ENCODE results near the gene ADH4.
"Not testable (repeated sequence)": the region's sequence is repeated elsewhere in the genome, so short reads cannot be mapped to it uniquely, and the experiment has no call there.

ADH4 gene

GRCh38 chr4:99151995-99152394 lies 7.9 kb upstream of the ADH4 start:
- Mint-ChIP-seq H3K36me3 (peaks cover 6% of the 10 kb centered on the region), H3K27me3 (peaks cover 9% of the 10 kb centered on the region), H3K4me1 (no peaks in the 10 kb centered on the region), H3K4me3 (no peak overlapping the region), H3K27ac (no peak overlapping the region), H3K9me3 (peaks cover 6% of the 10 kb centered on the region)
- ATAC-seq: no peak

- Mint-ChIP-seq H3K36me3 (peaks cover 6% of the 10 kb centered on the region), H3K27ac (no peak overlapping the region), H3K9me3 (peaks cover 6% of the 10 kb centered on the region), H3K27me3 (peaks cover 9% of the 10 kb centered on the region), H3K4me1 (no peaks in the 10 kb centered on the region), H3K4me3 (no peak overlapping the region)
- ATAC-seq: no peak
Observed at GRCh38 chr4:99151452-99151851, 7.4 kb upstream of the ADH4 start.

- Mint-ChIP-seq H3K4me3 (no peak overlapping the region), H3K36me3 (peaks cover 6% of the 10 kb centered on the region), H3K27ac (no peak overlapping the region), H3K9me3 (peaks cover 6% of the 10 kb centered on the region), H3K4me1 (no peaks in the 10 kb centered on the region), H3K27me3 (peaks cover 9% of the 10 kb centered on the region)
- no peak for ATAC-seq
Observed at GRCh38 chr4:99149426-99150019, 5.4 kb upstream of the ADH4 start.

GRCh38 chr4:99148550-99148949 lies 4.5 kb upstream of the ADH4 start:
- peaks cover 6% of the 10 kb centered on the region for H3K9me3 Mint-ChIP-seq
- ATAC-seq: no peak
- H3K27me3 Mint-ChIP-seq: peaks cover 9% of the 10 kb centered on the region
- no peak overlapping the region for H3K27ac Mint-ChIP-seq
- H3K4me1 Mint-ChIP-seq: no peaks in the 10 kb centered on the region
- peaks cover 6% of the 10 kb centered on the region for H3K36me3 Mint-ChIP-seq
- H3K4me3 Mint-ChIP-seq: no peak overlapping the region

GRCh38 chr4:99144587-99144986 lies 490 bp upstream of the ADH4 start:
- Mint-ChIP-seq H3K4me3 (no peak overlapping the region), H3K9me3 (no peaks in the 10 kb centered on the region), H3K4me1 (no peaks in the 10 kb centered on the region), H3K27ac (no peak overlapping the region), H3K36me3 (no peaks in the 10 kb centered on the region), H3K27me3 (no peaks in the 10 kb centered on the region)
- no peak for ATAC-seq

GRCh38 chr4:99136329-99136728 lies 7.8 kb downstream of the ADH4 start:
- Mint-ChIP-seq H3K9me3 (no peaks in the 10 kb centered on the region), H3K4me3 (no peak overlapping the region), H3K27ac (no peak overlapping the region), H3K27me3 (no peaks in the 10 kb centered on the region), H3K4me1 (no peaks in the 10 kb centered on the region), H3K36me3 (no peaks in the 10 kb centered on the region)
- ATAC-seq: no peak

GRCh38 chr4:99135541-99136162 lies 8.4 kb downstream of the ADH4 start:
- Mint-ChIP-seq H3K27ac (no peak overlapping the region), H3K36me3 (no peaks in the 10 kb centered on the region), H3K9me3 (no peaks in the 10 kb centered on the region), H3K4me1 (no peaks in the 10 kb centered on the region), H3K27me3 (no peaks in the 10 kb centered on the region), H3K4me3 (no peak overlapping the region)
- peak; percentile 41 for ATAC-seq

GRCh38 chr4:99134586-99134985 lies 9.5 kb downstream of the ADH4 start:
- Mint-ChIP-seq H3K4me1 (no peaks in the 10 kb centered on the region), H3K4me3 (no peak overlapping the region), H3K27ac (no peak overlapping the region), H3K27me3 (no peaks in the 10 kb centered on the region), H3K36me3 (no peaks in the 10 kb centered on the region), H3K9me3 (peaks cover 3% of the 10 kb centered on the region)
- ATAC-seq: no peak

- H3K27me3 Mint-ChIP-seq: no peaks in the 10 kb centered on the region
- H3K4me3 Mint-ChIP-seq: no peak overlapping the region
- no peaks in the 10 kb centered on the region for H3K4me1 Mint-ChIP-seq
- no peak for ATAC-seq
- H3K27ac Mint-ChIP-seq: no peak overlapping the region
- H3K36me3 Mint-ChIP-seq: no peaks in the 10 kb centered on the region
- H3K9me3 Mint-ChIP-seq: peaks cover 4% of the 10 kb centered on the region
Observed at GRCh38 chr4:99131378-99131777, 12.7 kb downstream of the ADH4 start.

- Mint-ChIP-seq H3K4me3 (no peak overlapping the region), H3K27ac (no peak overlapping the region), H3K9me3 (peaks cover 4% of the 10 kb centered on the region), H3K36me3 (no peaks in the 10 kb centered on the region), H3K27me3 (no peaks in the 10 kb centered on the region), H3K4me1 (no peaks in the 10 kb centered on the region)
- ATAC-seq: no peak
Observed at GRCh38 chr4:99126376-99126775, 17.7 kb downstream of the ADH4 start.

- no peaks in the 10 kb centered on the region for H3K9me3 Mint-ChIP-seq
- H3K27ac Mint-ChIP-seq: no peak overlapping the region
- no peak overlapping the region for H3K4me3 Mint-ChIP-seq
- no peak for ATAC-seq
- no peaks in the 10 kb centered on the region for H3K36me3 Mint-ChIP-seq
- no peaks in the 10 kb centered on the region for H3K4me1 Mint-ChIP-seq
- H3K27me3 Mint-ChIP-seq: no peaks in the 10 kb centered on the region
Observed at GRCh38 chr4:99121008-99121407, 23.1 kb downstream of the ADH4 start.

- no peak for ATAC-seq
- Mint-ChIP-seq H3K4me3 (no peak overlapping the region), H3K4me1 (no peaks in the 10 kb centered on the region), H3K36me3 (no peaks in the 10 kb centered on the region), H3K27ac (no peak overlapping the region), H3K27me3 (no peaks in the 10 kb centered on the region), H3K9me3 (no peaks in the 10 kb centered on the region)
Observed at GRCh38 chr4:99120501-99120900, 23.6 kb downstream of the ADH4 start.

GRCh38 chr4:99117876-99118693 lies 26.0 kb downstream of the ADH4 start:
- no peaks in the 10 kb centered on the region for H3K27me3 Mint-ChIP-seq
- no peaks in the 10 kb centered on the region for H3K9me3 Mint-ChIP-seq

GRCh38 chr4:99117122-99117841 lies 26.8 kb downstream of the ADH4 start:
- H3K4me1 Mint-ChIP-seq, H3K27ac Mint-ChIP-seq: not testable (repeated sequence)

More at GRCh38 chr4:99117876-99118693, 26.0 kb downstream of the ADH4 start:
- ATAC-seq: no peak
- Mint-ChIP-seq H3K27ac (no peak overlapping the region), H3K4me1 (no peaks in the 10 kb centered on the region), H3K4me3 (no peak overlapping the region), H3K36me3 (no peaks in the 10 kb centered on the region)

GRCh38 chr4:99109286-99109685 lies 34.8 kb downstream of the ADH4 start:
- H3K36me3 Mint-ChIP-seq, H3K4me3 Mint-ChIP-seq, H3K27me3 Mint-ChIP-seq, ATAC-seq, H3K27ac Mint-ChIP-seq, H3K4me1 Mint-ChIP-seq, H3K9me3 Mint-ChIP-seq: not testable (repeated sequence)

More at GRCh38 chr4:99117122-99117841, 26.8 kb downstream of the ADH4 start:
- H3K36me3 Mint-ChIP-seq, H3K27me3 Mint-ChIP-seq, H3K4me3 Mint-ChIP-seq, H3K9me3 Mint-ChIP-seq, ATAC-seq: not testable (repeated sequence)
